HepG2 (cell line): ENCODE data around the gene RPS5. TPM values are rescaled to one million over a fixed set of nuclear protein-coding genes. Genes with fewer than 3 reads are reported as not detected.
A peak's percentile ranks its signal among the peaks of the same experiment; 100 is the strongest.

Source experiments
- CENPT ChIP-seq: sonication (generic); formaldehyde crosslinking; IDR thresholded peaks from 2 replicates; pipeline ENCODE4 v1.8.0; 2022; ENCODE audit warnings: low read depth, mild to moderate bottlenecking, moderate library complexity, missing genetic modification reagents
- HCFC1 ChIP-seq: fragments of 150-350 bp; IDR thresholded peaks from 2 replicates; pipeline ENCODE4 v1.6.1; 2014; ENCODE audit warnings: low read depth, low read length
- MED8 ChIP-seq: sonication (generic); formaldehyde crosslinking; IDR thresholded peaks from 2 replicates; pipeline ENCODE4 v1.8.1; 2023; ENCODE audit warnings: mild to moderate bottlenecking, missing genetic modification reagents; ENCODE audit not compliant: insufficient replicate concordance
- ONECUT2 ChIP-seq: sonication (generic); formaldehyde crosslinking; IDR thresholded peaks from 2 replicates; pipeline ENCODE4 v1.4.0; 2020; ENCODE audit warnings: missing genetic modification reagents
- PAX8 ChIP-seq: sonication (generic); formaldehyde crosslinking; IDR thresholded peaks from 2 replicates; pipeline ENCODE4 v1.8.0; 2022; ENCODE audit warnings: mild to moderate bottlenecking, missing genetic modification reagents, borderline replicate concordance
- PHF20 ChIP-seq: sonication (generic); formaldehyde crosslinking; IDR thresholded peaks from 2 replicates; pipeline ENCODE4 v1.5.0; 2020; ENCODE audit warnings: mild to moderate bottlenecking, missing genetic modification reagents
- SCMH1 ChIP-seq: sonication (generic); formaldehyde crosslinking; IDR thresholded peaks from 2 replicates; pipeline ENCODE4 v1.9.0; 2021; ENCODE audit warnings: missing genetic modification reagents, mild to moderate bottlenecking, borderline replicate concordance
- STAT5B ChIP-seq: sonication (generic); formaldehyde crosslinking; IDR thresholded peaks from 2 replicates; pipeline ENCODE4 v1.4.0; 2020; ENCODE audit warnings: missing genetic modification reagents
- TCF7L2 ChIP-seq: IDR thresholded peaks from 2 replicates; pipeline ENCODE4 v1.6.1; 2011; ENCODE audit warnings: mild to moderate bottlenecking, low read depth, low read length, moderate library complexity
- THYN1 ChIP-seq: sonication (generic); formaldehyde crosslinking; IDR thresholded peaks from 2 replicates; pipeline ENCODE4 v1.8.1; 2023; ENCODE audit warnings: low read depth, mild to moderate bottlenecking, moderate library complexity, missing genetic modification reagents, borderline replicate concordance
- U2AF1 ChIP-seq: fragments of 200-400 bp; formaldehyde crosslinking; optimal IDR thresholded peaks from 2 replicates; pipeline ENCODE3; 2017; ENCODE audit warnings: mild to moderate bottlenecking, low read depth, low read length
- ZBTB21 ChIP-seq: sonication (generic); formaldehyde crosslinking; IDR thresholded peaks from 2 replicates; pipeline ENCODE4 v1.4.0; 2020; ENCODE audit warnings: missing genetic modification reagents
- ZMYM2 ChIP-seq: sonication (generic); formaldehyde crosslinking; IDR thresholded peaks from 2 replicates; pipeline ENCODE4 v1.8.0; 2022; ENCODE audit warnings: mild to moderate bottlenecking, missing genetic modification reagents
- ZNF333 ChIP-seq: sonication (generic); formaldehyde crosslinking; IDR thresholded peaks from 2 replicates; pipeline ENCODE4 v1.4.0; 2020; ENCODE audit warnings: mild to moderate bottlenecking, missing genetic modification reagents, borderline replicate concordance
- ZNF501 ChIP-seq: sonication (generic); formaldehyde crosslinking; IDR thresholded peaks from 2 replicates; pipeline ENCODE4 v1.5.1; 2020; ENCODE audit warnings: mild to moderate bottlenecking, moderate library complexity, missing genetic modification reagents
- ZNF577 ChIP-seq: sonication (generic); formaldehyde crosslinking; IDR thresholded peaks from 2 replicates; pipeline ENCODE4 v1.4.0; 2020; ENCODE audit warnings: mild to moderate bottlenecking, low read depth, missing genetic modification reagents, borderline replicate concordance
- ZNF768 ChIP-seq: sonication (generic); formaldehyde crosslinking; IDR thresholded peaks from 2 replicates; pipeline ENCODE4 v1.4.0; 2020; ENCODE audit warnings: missing genetic modification reagents
- ZZZ3 ChIP-seq: sonication (generic); formaldehyde crosslinking; IDR thresholded peaks from 2 replicates; pipeline ENCODE4 v1.4.0; 2020; ENCODE audit warnings: missing genetic modification reagents, mild to moderate bottlenecking, borderline replicate concordance
- polyA plus RNA-seq, 8 experiments: library from polyadenylated mRNA; depleted of rRNA in 3 of 8; stranded (reverse) in 7 of 8; unstranded in 1 of 8; fragments of >200 nt; fragmentation: Illumina TruSeq in 4 of 8; extraction: Trizol in 4 of 8; gene quantifications; 2 replicates each; pipeline versions ENCODE4 v1.2.1 to v1.2.3, GENCODE V29; 2011 to 2016; ENCODE audit warnings: low read depth in 4 of 8, missing spikeins in 1 of 8, mixed read lengths in 1 of 8; ENCODE audit not compliant: insufficient read depth in 1 of 8
- total RNA-seq, 5 experiments: library from RNA; depleted of rRNA; stranded (reverse); fragments of >200 nt; fragmentation: Illumina TruSeq; extraction: Trizol; gene quantifications; 2 replicates each; pipeline ENCODE4 v1.2.3, GENCODE V29; 2016; ENCODE audit warnings: low read depth in 1 of 5
- TF ChIP-seq, protein P1 (sequence below): sonication (generic); formaldehyde crosslinking; conservative IDR thresholded peaks from 2 replicates; pipeline ENCODE4 v1.8.0; 2022; ENCODE audit warnings: missing genetic modification reagents
- TF ChIP-seq, protein P2 (sequence below): sonication (generic); formaldehyde crosslinking; IDR thresholded peaks from 2 replicates; pipeline ENCODE4 v1.4.0; 2020; ENCODE audit warnings: missing genetic modification reagents
- TF ChIP-seq, protein P3 (sequence below): IDR thresholded peaks from 2 replicates; pipeline ENCODE4 v1.6.1; 2016; ENCODE audit warnings: missing compliant biosample characterization, missing genetic modification reagents, borderline replicate concordance
- TF ChIP-seq, protein P4 (sequence below): IDR thresholded peaks from 2 replicates; pipeline ENCODE4 v1.6.1; 2016; ENCODE audit warnings: mild to moderate bottlenecking

Gene RPS5
- total and polyA plus RNA-seq, 2 of the 13 experiments (the other 11 are each of a cell fraction or from before 2014, with no cell fraction given) = 1,544 to 4,408 TPM

DNA sequence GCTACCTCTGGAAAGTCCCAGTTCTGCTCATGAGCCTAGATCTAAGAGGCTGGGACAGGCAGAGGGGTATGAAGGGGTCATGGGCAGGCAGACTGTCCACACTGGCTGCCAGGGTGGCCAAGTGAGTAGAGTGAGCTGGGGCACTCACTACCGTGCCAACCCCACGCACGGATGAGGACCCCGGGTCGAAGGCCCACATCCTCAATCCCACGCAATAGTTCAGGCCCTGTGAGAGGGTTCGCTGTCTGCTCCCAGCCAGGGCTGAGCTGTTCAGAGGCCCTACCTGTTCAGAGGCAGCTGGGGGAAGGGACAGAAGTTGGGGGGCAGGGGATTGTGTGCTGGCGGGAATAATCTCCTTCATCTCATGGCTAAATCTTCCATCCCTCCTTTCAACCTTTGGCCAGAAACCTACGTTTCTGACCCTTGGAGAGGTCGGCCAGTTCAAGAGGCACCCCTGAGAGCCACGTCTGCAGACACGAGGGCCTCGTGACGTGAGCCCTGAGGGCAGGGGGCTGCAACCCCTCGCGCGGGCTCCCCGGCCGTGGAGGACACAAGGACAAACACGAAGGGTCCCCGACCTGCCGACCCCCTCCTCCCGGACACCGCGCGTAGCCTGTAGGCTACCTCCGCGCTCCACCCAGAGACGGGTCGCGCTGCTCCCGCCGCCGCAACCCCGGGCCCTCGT is 1.0 kb upstream of the RPS5 start (continued):
- TF ChIP-seq ZNF577 (CRISPR knock-in tag) (0 out of 2 replicates have a peak, but pooled peaks have one; percentile 35), PAX8 (CRISPR knock-in tag) (peak; percentile 76; the same call in 1 of the 2 replicates), ZNF501 (peak; percentile 82; the same call in 1 of the 2 replicates), U2AF1 (no peak), MED8 (CRISPR knock-in tag) (no peak), ZNF768 (CRISPR knock-in tag) (no peak), HCFC1 (no peak), ONECUT2 (CRISPR knock-in tag) (no peak), ZMYM2 (CRISPR knock-in tag) (no peak), PHF20 (CRISPR knock-in tag) (no peak), STAT5B (no peak), THYN1 (CRISPR knock-in tag) (no peak), TCF7L2 (no peak), SCMH1 (CRISPR knock-in tag) (no peak), ZNF333 (CRISPR knock-in tag) (no peak), ZBTB21 (CRISPR knock-in tag) (0 out of 2 replicates have a peak, but pooled peaks have one; percentile 6), CENPT (CRISPR knock-in tag) (no peak; the same call in 1 of the 2 replicates), ZZZ3 (CRISPR knock-in tag) (peak; percentile 69)
- TF ChIP-seq, protein P1, sequence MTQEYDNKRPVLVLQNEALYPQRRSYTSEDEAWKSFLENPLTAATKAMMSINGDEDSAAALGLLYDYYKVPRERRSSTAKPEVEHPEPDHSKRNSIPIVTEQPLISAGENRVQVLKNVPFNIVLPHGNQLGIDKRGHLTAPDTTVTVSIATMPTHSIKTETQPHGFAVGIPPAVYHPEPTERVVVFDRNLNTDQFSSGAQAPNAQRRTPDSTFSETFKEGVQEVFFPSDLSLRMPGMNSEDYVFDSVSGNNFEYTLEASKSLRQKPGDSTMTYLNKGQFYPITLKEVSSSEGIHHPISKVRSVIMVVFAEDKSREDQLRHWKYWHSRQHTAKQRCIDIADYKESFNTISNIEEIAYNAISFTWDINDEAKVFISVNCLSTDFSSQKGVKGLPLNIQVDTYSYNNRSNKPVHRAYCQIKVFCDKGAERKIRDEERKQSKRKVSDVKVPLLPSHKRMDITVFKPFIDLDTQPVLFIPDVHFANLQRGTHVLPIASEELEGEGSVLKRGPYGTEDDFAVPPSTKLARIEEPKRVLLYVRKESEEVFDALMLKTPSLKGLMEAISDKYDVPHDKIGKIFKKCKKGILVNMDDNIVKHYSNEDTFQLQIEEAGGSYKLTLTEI (CRISPR knock-in tag) = no peak
- TF ChIP-seq, protein P2, sequence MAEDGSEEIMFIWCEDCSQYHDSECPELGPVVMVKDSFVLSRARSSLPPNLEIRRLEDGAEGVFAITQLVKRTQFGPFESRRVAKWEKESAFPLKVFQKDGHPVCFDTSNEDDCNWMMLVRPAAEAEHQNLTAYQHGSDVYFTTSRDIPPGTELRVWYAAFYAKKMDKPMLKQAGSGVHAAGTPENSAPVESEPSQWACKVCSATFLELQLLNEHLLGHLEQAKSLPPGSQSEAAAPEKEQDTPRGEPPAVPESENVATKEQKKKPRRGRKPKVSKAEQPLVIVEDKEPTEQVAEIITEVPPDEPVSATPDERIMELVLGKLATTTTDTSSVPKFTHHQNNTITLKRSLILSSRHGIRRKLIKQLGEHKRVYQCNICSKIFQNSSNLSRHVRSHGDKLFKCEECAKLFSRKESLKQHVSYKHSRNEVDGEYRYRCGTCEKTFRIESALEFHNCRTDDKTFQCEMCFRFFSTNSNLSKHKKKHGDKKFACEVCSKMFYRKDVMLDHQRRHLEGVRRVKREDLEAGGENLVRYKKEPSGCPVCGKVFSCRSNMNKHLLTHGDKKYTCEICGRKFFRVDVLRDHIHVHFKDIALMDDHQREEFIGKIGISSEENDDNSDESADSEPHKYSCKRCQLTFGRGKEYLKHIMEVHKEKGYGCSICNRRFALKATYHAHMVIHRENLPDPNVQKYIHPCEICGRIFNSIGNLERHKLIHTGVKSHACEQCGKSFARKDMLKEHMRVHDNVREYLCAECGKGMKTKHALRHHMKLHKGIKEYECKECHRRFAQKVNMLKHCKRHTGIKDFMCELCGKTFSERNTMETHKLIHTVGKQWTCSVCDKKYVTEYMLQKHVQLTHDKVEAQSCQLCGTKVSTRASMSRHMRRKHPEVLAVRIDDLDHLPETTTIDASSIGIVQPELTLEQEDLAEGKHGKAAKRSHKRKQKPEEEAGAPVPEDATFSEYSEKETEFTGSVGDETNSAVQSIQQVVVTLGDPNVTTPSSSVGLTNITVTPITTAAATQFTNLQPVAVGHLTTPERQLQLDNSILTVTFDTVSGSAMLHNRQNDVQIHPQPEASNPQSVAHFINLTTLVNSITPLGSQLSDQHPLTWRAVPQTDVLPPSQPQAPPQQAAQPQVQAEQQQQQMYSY (CRISPR knock-in tag) = no peak
- TF ChIP-seq, protein P3, sequence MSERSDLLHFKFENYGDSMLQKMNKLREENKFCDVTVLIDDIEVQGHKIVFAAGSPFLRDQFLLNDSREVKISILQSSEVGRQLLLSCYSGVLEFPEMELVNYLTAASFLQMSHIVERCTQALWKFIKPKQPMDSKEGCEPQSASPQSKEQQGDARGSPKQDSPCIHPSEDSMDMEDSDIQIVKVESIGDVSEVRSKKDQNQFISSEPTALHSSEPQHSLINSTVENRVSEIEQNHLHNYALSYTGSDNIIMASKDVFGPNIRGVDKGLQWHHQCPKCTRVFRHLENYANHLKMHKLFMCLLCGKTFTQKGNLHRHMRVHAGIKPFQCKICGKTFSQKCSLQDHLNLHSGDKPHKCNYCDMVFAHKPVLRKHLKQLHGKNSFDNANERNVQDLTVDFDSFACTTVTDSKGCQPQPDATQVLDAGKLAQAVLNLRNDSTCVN (CRISPR knock-in tag) = no peak
- TF ChIP-seq, protein P4, sequence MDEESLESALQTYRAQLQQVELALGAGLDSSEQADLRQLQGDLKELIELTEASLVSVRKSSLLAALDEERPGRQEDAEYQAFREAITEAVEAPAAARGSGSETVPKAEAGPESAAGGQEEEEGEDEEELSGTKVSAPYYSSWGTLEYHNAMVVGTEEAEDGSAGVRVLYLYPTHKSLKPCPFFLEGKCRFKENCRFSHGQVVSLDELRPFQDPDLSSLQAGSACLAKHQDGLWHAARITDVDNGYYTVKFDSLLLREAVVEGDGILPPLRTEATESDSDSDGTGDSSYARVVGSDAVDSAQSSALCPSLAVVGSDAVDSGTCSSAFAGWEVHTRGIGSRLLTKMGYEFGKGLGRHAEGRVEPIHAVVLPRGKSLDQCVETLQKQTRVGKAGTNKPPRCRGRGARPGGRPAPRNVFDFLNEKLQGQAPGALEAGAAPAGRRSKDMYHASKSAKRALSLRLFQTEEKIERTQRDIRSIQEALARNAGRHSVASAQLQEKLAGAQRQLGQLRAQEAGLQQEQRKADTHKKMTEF (CRISPR knock-in tag) = no peak
